Thyroid gland (tissue), 4 donors: ENCODE results near the gene COL7A1. TPM values are rescaled to one million over a fixed set of nuclear protein-coding genes. Genes with fewer than 3 reads are reported as not detected.

Experiments used
- DNase-seq, 2 donors: peaks; one replicate each; pipeline ENCODE4 v3.0.0-alpha.2; 2019
- H3K27ac ChIP-seq, 3 donors: fragments of 200-600 bp; sonication (generic); 1 replicate in 2 of 3; 2 replicates in 1 of 3; pipeline ENCODE4 v1.5.1; 2016 to 2019; ENCODE audit warnings: mild to moderate bottlenecking in 1 of 3, moderate library complexity in 1 of 3
- H3K27me3 ChIP-seq: fragments of 200-600 bp; sonication (generic); one replicate; pipeline ENCODE4 v1.5.1; 2019
- H3K36me3 ChIP-seq, 2 donors: fragments of 200-600 bp; sonication (generic); one replicate each; pipeline ENCODE4 v1.5.1; 2016 to 2019
- H3K4me1 ChIP-seq, 2 donors: fragments of 200-600 bp; sonication (generic); one replicate each; pipeline ENCODE4 v1.5.1; 2017 to 2019
- H3K4me3 ChIP-seq, 3 donors: fragments of 200-600 bp; sonication (generic); replicated peaks in 1 of 3; 1 replicate in 2 of 3; 2 replicates in 1 of 3; pipeline ENCODE4 v1.5.1; 2016; ENCODE audit warnings: mild to moderate bottlenecking in 1 of 3
- H3K9me3 ChIP-seq: fragments of 200-600 bp; sonication (generic); one replicate; pipeline ENCODE4 v1.5.1; 2017
- POLR2A ChIP-seq, 2 donors: fragments of 450-650 bp; IDR thresholded peaks; one replicate each; pipeline ENCODE4 v1.6.1; 2017; ENCODE audit warnings: antibody characterized with exemption in 2 of 2, mild to moderate bottlenecking in 2 of 2, moderate library complexity in 1 of 2
- WGBS, 2 donors: methylation state at CpG; one replicate each; pipeline ENCODE4 v1.1.5; 2017; 5-methylcytosine and 5-hydroxymethylcytosine counted together
- intact Hi-C: fragments of 100-400 bp; cut with DNase I; formaldehyde crosslinking; loops from one replicate; pipeline ENCODE4 v1.15.1; 2023
- total RNA-seq, 4 donors: library from RNA; depleted of rRNA; stranded (reverse); fragments of >200 nt; gene quantifications; one replicate each; pipeline ENCODE4 v1.2.3, GENCODE V29; 2016
- TF ChIP-seq, protein P1 (sequence below), 6 experiments: fragments of 200-600 bp in 3 of 6; fragments of 450-650 bp in 3 of 6; sonication (generic) in 3 of 6; IDR thresholded peaks; one replicate each; pipeline ENCODE4 v1.5.1; 2016 to 2019; ENCODE audit warnings: antibody characterized with exemption in 6 of 6, mild to moderate bottlenecking in 2 of 6, inconsistent platforms in 1 of 6, moderate library complexity in 1 of 6

The COL7A1 gene
- total RNA-seq, 4 donors from 2014 or later: 0.34 to 1.0 (median 0.80) TPM

DNA sequence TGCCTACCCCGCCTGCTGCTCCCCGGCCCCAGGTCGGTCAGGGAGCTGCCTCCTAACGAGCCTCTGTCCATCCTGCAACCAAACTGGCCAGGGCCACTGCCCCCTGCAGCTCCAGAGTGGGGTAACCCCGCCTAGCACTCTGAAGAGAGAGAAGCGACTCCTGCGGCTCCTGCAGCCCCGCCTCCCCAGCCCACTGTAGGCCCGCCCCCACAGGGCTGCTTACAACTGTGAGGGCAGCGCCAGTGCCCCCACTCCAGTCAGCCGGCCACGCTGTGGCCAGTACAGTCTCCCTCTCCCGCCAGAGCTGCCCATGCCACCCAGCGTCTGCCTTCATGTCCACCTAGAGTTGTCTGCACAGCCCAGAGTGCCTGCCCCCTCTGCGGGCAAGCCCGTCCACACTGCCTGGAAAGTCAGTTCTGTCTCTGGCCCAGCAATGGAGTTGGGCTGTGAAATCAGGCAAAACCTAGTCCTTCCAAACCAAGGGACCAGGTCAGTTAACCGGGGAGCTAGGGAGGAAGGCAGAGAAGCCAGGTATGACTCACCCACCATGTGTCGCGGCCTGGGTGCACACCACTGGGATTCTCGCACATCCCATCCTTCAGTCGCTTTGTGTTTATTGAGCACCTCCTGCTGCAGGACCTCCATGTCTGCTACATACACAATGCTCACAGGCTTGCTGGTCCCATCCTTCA, 33.9 kb downstream of the COL7A1 start:
- Histone ChIP-seq H3K9me3 (no peaks in the 10 kb centered on the region), H3K4me1 (peaks cover 22 to 28% of the 10 kb centered on the region in 2 donors), H3K36me3 (no peaks in the 10 kb centered on the region), H3K4me3 (no peak overlapping the region), H3K27ac (no peak overlapping the region), H3K27me3 (no peaks in the 10 kb centered on the region)
- peak; percentile 54 to 66 for DNase-seq
- 38 to 55% methylated on average over 8 to 19 of the region's 21 CpGs for WGBS, 2 donors
- TF ChIP-seq POLR2A (IDR thresholded peaks at IDR 0.05): no peak
- TF ChIP-seq, protein P1, sequence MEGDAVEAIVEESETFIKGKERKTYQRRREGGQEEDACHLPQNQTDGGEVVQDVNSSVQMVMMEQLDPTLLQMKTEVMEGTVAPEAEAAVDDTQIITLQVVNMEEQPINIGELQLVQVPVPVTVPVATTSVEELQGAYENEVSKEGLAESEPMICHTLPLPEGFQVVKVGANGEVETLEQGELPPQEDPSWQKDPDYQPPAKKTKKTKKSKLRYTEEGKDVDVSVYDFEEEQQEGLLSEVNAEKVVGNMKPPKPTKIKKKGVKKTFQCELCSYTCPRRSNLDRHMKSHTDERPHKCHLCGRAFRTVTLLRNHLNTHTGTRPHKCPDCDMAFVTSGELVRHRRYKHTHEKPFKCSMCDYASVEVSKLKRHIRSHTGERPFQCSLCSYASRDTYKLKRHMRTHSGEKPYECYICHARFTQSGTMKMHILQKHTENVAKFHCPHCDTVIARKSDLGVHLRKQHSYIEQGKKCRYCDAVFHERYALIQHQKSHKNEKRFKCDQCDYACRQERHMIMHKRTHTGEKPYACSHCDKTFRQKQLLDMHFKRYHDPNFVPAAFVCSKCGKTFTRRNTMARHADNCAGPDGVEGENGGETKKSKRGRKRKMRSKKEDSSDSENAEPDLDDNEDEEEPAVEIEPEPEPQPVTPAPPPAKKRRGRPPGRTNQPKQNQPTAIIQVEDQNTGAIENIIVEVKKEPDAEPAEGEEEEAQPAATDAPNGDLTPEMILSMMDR (IDR thresholded peaks at IDR 0.05): peak in 1 of 6 experiments; percentile 23
- intact Hi-C loops: no loop called here

DNA sequence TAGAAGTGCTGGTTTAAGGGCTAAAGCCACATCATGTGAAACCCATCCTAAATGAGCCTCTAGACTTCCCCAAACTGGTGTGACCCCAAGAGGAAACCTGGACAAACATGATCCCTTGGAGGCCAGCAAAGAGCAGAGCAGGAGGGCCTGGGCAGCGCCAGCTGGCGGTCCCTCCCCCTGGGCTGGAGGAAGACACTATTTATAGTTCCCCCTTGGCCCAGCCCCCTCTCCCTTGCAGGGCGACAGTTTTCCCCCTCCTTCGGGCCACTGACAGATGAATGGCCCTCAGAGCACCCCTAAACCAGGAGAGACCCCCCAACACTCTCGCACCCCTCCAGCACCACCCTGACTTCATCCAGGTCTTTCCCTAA, 34.5 kb downstream of the COL7A1 start:
- H3K9me3 ChIP-seq: no peaks in the 10 kb centered on the region
- 21 to 45% methylated on average over 5 of the region's 5 CpGs for WGBS, 2 donors
- H3K4me3 ChIP-seq: no peak overlapping the region
- TF ChIP-seq POLR2A (IDR thresholded peaks at IDR 0.05): no peak
- TF ChIP-seq, protein P1 (IDR thresholded peaks at IDR 0.05): no peak
- no peaks in the 10 kb centered on the region for H3K36me3 ChIP-seq
- no peaks in the 10 kb centered on the region for H3K27me3 ChIP-seq
- H3K4me1 ChIP-seq: peaks cover 24 to 32% of the 10 kb centered on the region in 2 donors
- peak; percentile 27 to 39 for DNase-seq
- intact Hi-C loops: no loop called here
- no peak overlapping the region for H3K27ac ChIP-seq

DNA sequence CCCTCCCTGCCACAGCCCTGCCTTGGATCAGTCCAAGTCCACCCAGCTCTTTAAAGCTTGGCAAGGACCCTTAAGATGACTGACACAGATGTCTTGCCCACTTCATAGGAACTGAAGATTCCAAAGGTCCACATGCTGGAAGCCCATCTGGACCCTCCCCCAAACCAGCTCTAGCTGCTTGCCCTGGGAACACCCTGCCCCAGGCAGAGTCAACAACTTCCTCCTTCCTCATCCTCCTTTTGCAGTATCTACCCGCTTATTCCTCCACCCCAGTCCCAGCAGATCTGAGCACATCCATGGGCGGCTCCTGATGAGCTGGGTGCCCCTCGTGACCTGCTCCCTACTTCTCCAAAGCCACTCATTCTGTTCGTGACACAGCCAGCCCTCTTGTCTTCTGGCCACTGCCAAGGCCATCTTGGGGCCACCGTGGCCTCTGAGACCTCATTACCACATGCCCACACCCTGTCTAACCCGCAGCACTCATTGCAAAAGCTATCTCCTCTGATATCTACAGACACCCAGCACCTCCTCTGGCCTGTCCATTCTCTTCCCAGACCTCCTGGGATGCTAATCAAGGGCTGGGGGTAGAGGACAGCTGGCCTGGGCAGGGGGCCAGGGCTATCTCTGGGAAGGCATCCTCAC, 36.5 kb downstream of the COL7A1 start:
- intact Hi-C loops: no loop called here

DNA sequence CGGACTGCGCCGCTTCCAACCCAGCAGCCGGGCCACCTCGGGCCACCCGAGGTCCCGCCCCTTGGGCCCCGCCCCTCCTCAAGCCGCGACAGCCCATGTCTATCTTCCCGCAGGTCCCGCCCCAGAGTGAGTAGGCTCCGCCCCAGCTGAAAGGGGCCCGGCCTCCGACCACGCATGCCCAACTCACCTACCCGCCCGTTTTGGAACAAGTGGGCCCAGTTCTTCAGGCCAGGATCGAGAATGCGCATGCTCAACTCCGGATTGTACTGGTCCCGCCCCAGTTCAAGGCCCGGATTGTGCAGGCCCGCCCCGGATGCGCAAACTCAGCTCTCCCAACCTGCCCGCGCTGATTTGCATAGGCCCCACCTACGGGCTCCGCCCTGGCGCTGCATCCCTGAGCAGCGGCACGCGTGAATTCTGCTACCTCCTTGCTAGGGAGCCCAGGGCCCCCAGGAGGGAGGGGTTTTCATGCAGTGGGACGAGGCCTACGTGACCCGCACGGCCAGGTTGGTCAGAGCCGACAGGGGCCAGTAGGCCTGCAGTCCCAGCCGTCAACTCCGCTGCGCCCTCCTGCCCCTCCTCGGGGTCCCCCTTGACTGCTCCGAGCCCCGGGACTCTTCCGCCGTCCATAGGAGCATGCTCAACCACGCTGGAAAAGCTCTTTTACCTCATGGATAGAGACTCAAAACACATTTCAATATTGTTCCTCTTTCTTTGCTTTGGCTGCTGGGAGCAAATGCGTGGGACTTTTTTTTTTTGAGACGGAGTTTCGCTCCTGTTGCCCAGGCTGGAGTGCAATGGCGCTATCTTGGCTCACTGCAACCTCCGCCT, 38.1 kb downstream of the COL7A1 start, which contains the start of gene PFKFB4:
PFKFB4 (minus strand) TSS at position 8 of the 831 bp plus-strand sequence. CDS start 26 bp downstream, outside the sequence.
- Histone ChIP-seq H3K9me3 (no peaks in the 10 kb centered on the region), H3K4me1 (peaks cover 24 to 32% of the 10 kb centered on the region in 2 donors), H3K4me3 (peak within 1 kb of the TSS in 1 of 3 donors; percentile 47), H3K27ac (peak within 1 kb of the TSS in 1 of 3 donors; percentile 23), H3K27me3 (no peaks in the 10 kb centered on the region), H3K36me3 (no peaks in the 10 kb centered on the region)
- 2% methylated on average over 24 to 27 of the region's 53 CpGs for WGBS, 2 donors
- peak; percentile 99 for DNase-seq
- intact Hi-C loops: no loop called here
- TF ChIP-seq, protein P1 (IDR thresholded peaks at IDR 0.05): peak in 3 of 6 experiments; percentile 12 to 20 (median 12)
- TF ChIP-seq POLR2A (IDR thresholded peaks at IDR 0.05): peak in 1 of 2 donors; percentile 26

More for the DNA sequence above, 36.5 kb downstream of the COL7A1 start:
- 72 to 76% methylated on average over 6 of the region's 6 CpGs for WGBS, 2 donors
- Histone ChIP-seq H3K4me1 (peaks cover 24 to 32% of the 10 kb centered on the region in 2 donors), H3K4me3 (no peak overlapping the region), H3K9me3 (no peaks in the 10 kb centered on the region), H3K36me3 (no peaks in the 10 kb centered on the region), H3K27ac (no peak overlapping the region), H3K27me3 (no peaks in the 10 kb centered on the region)
- peak; percentile 3 to 19 for DNase-seq
- TF ChIP-seq, protein P1 (IDR thresholded peaks at IDR 0.05): peak in 1 of 6 experiments; percentile 11
- TF ChIP-seq POLR2A (IDR thresholded peaks at IDR 0.05): no peak
